ENCODE data around the gene ZBTB42. TPM values are rescaled to one million over a fixed set of nuclear protein-coding genes. Genes with fewer than 3 reads are reported as not detected.
A peak's percentile ranks its signal among the peaks of the same experiment; 100 is the strongest.

Gene ZBTB42
- total and polyA plus RNA-seq, 2 of the 13 experiments (the other 11 are each of a cell fraction or from before 2014, with no cell fraction given): 2.8 to 4.2 TPM

GRCh38 chr14:104766256-104766862 lies 34.5 kb upstream of the ZBTB42 start (continued):
- TF ChIP-seq ZBTB34 (CRISPR knock-in tag; IDR thresholded peaks at IDR 0.05) (no peak), KAT7 (CRISPR knock-in tag; IDR thresholded peaks at IDR 0.05; ENCODE audit: borderline replicate concordance) (peak; percentile 50; the same call in 1 of the 2 replicates)

- peak; percentile 93 for DNase-seq (ENCODE audit: low spot score)
- H3K9ac ChIP-seq (ENCODE audit: insufficient read depth, low read depth, low read length): peak overlapping the region; percentile 99
- no peaks in the 10 kb centered on the region; a peak in 1 of 5 replicates for H3K27me3 ChIP-seq (ENCODE audit: control insufficient read depth in 1 of 2, insufficient read depth in 2 of 2, low read length in 2 of 2)
- CTCF ChIA-PET (ENCODE audit: low intra/inter-chr PET ratio, low total read pairs): interaction anchor here (2.5 kb wide), 1 partner anchor 104 kb away, joined by 11 read pairs; no protein-coding TSS in a partner anchor
- no peak overlapping the region for H2AFZ ChIP-seq (ENCODE audit: low read length)
- peaks cover 45% of the 10 kb centered on the region for H3K4me1 ChIP-seq (ENCODE audit: insufficient read depth, low read length)
- peaks cover 53% of the 10 kb centered on the region for H3K79me2 ChIP-seq (ENCODE audit: insufficient read depth, low read length)
- BruUV-seq (replicated peaks): TSS peak; percentile 95
- POLR2A ChIA-PET: interaction anchor here (0.6 to 4.1 kb wide), 18 partner anchors 9 to 218 kb away, joined by 3 to 72 read pairs (median 12); partner anchors contain the start of genes AKT1, CEP170B, CLBA1 and SIVA1
- H4K20me1 ChIP-seq (ENCODE audit: insufficient read depth, low read length): peaks cover 26% of the 10 kb centered on the region
- peak; percentile 30 for ATAC-seq
- in situ Hi-C loops (cut with HindIII; ENCODE audit: extremely low pct_ligation_motif_present, low pct_unique_long_range_greater_than_20kb) (loop anchor here (5.0 kb wide), 2 partner anchors 55 to 100 kb away; partner anchors contain the start of gene CEP170B), intact Hi-C loops (cut with micrococcal nuclease; ENCODE audit: unreplicated experiment) (loop anchor here (2.0 kb wide), 1 partner anchor 14 kb away; the partner anchor contains the start of gene SIVA1)
- peak overlapping the region; percentile 97 for H3K27ac ChIP-seq (ENCODE audit: extremely low read length, insufficient read depth, low read length)
- WGBS (ENCODE audit: low lambda C conversion rate): 0% methylated on average over 10 of the region's 15 CpGs
- peaks cover 8% of the 10 kb centered on the region for H3K9me3 ChIP-seq (ENCODE audit: low read length)
- peak overlapping the region; percentile 93 for H3K4me2 ChIP-seq (ENCODE audit: low read depth, low read length)
- FAIRE-seq: peak; percentile 99
- peaks cover 7 to 18% of the 10 kb centered on the region in 2 experiments for H3K36me3 ChIP-seq (replicated peaks in 1 of 2; ENCODE audit: control insufficient read depth in 1 of 2, insufficient read depth in 2 of 2, low read length in 2 of 2)
- H3K4me3 ChIP-seq (replicated peaks in 1 of 3; ENCODE audit: insufficient read depth in 1 of 3, low read depth in 2 of 3, low read length in 3 of 3): peak overlapping the region; percentile 74 to 81 (median 75)
- no peak for TF ChIP-seq NFIB (CRISPR knock-in tag; IDR thresholded peaks at IDR 0.05; ENCODE audit: borderline replicate concordance)
- TF ChIP-seq TAF1 (CRISPR knock-in tag; IDR thresholded peaks at IDR 0.05): peak; percentile 70
- no peak for TF ChIP-seq ZNF414 (CRISPR knock-in tag; IDR thresholded peaks at IDR 0.05)
- TF ChIP-seq MEIS1 (CRISPR knock-in tag; IDR thresholded peaks at IDR 0.05; ENCODE audit: borderline replicate concordance): no peak
- no peak for TF ChIP-seq ZFP36L1 (CRISPR knock-in tag; IDR thresholded peaks at IDR 0.05)
- TF ChIP-seq ZNF24 (IDR thresholded peaks at IDR 0.05): no peak
- TF ChIP-seq PAWR (CRISPR knock-in tag; IDR thresholded peaks at IDR 0.05; ENCODE audit: borderline replicate concordance): no peak
- peak; percentile 55 for TF ChIP-seq RARA (CRISPR knock-in tag; IDR thresholded peaks at IDR 0.05)
- TF ChIP-seq ZBTB21 (CRISPR knock-in tag; IDR thresholded peaks at IDR 0.05): no peak
- no peak for TF ChIP-seq ZNF597 (CRISPR knock-in tag; IDR thresholded peaks at IDR 0.05)
- no peak for TF ChIP-seq ZNF616 (CRISPR knock-in tag; IDR thresholded peaks at IDR 0.05; ENCODE audit: low read depth)
- TF ChIP-seq ZNF18 (CRISPR knock-in tag; IDR thresholded peaks at IDR 0.05; ENCODE audit: insufficient replicate concordance): no peak
Observed at GRCh38 chr14:104766863-104767633, 33.9 kb upstream of the ZBTB42 start.

Data from HepG2 (cell line).